GM12874 (cell line): ENCODE results near the gene CSTPP1.

Experiments
- CTCF ChIP-seq: IDR thresholded peaks from 2 replicates; pipeline ENCODE4 v1.5.1; 2011; ENCODE audit warnings: low read depth, mild to moderate bottlenecking, control low read depth, low read length, moderate library complexity; ENCODE audit not compliant: insufficient read depth

Gene CSTPP1

GRCh38 chr11:47060807-47061206 is 124.2 kb downstream of the CSTPP1 start:
- TF ChIP-seq CTCF = no peak

GRCh38 chr11:47061429-47062178 is 125.0 kb downstream of the CSTPP1 start:
- TF ChIP-seq CTCF = no peak

GRCh38 chr11:47062736-47063135 is 126.2 kb downstream of the CSTPP1 start:
- no peak for TF ChIP-seq CTCF

- no peak for TF ChIP-seq CTCF
Observed at GRCh38 chr11:47067401-47067800, 130.8 kb downstream of the CSTPP1 start.

GRCh38 chr11:47070769-47071168 is 134.2 kb downstream of the CSTPP1 start:
- no peak for TF ChIP-seq CTCF

- TF ChIP-seq CTCF = no peak
Observed at GRCh38 chr11:47071341-47071740, 134.8 kb downstream of the CSTPP1 start.

GRCh38 chr11:47071791-47072261 is 135.3 kb downstream of the CSTPP1 start:
- no peak for TF ChIP-seq CTCF
